Bronchial epithelial cell (primary cell): ENCODE data around the gene HNRNPU. TPM values are rescaled to one million over a fixed set of nuclear protein-coding genes. Genes with fewer than 3 reads are reported as not detected.

Experiments used
- DNase-seq: peaks from one replicate; pipeline ENCODE4 v3.0.0-alpha.2; 2010; ENCODE audit warnings: low read depth
- FAIRE-seq: peaks from 2 replicates; lab custom pipeline; 2011; peaks lifted over from hg19 to GRCh38; lab: Jason Lieb, UNC
- H3K27me3 ChIP-seq: 2 replicates; pipeline ENCODE4 v1.5.1; 2011; ENCODE audit warnings: low read length; ENCODE audit not compliant: control insufficient read depth, insufficient read depth
- H3K36me3 ChIP-seq: 2 replicates; pipeline ENCODE4 v1.5.1; 2011; ENCODE audit warnings: low read length; ENCODE audit not compliant: control insufficient read depth, insufficient read depth
- H3K4me3 ChIP-seq: 2 replicates; pipeline ENCODE4 v1.5.1; 2011; ENCODE audit warnings: mild to moderate bottlenecking, low read depth, low read length, control low read depth
- CTCF ChIP-seq: IDR thresholded peaks from 2 replicates; pipeline ENCODE4 v1.5.1; 2011; ENCODE audit warnings: mild to moderate bottlenecking, moderate library complexity, low read length, control low read depth, inconsistent platforms; ENCODE audit not compliant: insufficient read depth, severe bottlenecking
- total RNA-seq: library from RNA; depleted of rRNA; stranded (reverse); fragments of >200 nt; gene quantifications from 2 replicates; pipeline ENCODE4 v1.2.1, GENCODE V29; 2014

Gene HNRNPU
- total RNA-seq, 1 donor from 2014 or later, result 259 TPM

GRCh38 chr1:244861683-244862082 is 2.7 kb downstream of the HNRNPU start:
- H3K36me3 ChIP-seq, result peaks cover 27% of the 10 kb centered on the region
- no peaks in the 10 kb centered on the region for H3K27me3 ChIP-seq
- FAIRE-seq, result no peak
- peak overlapping the region; percentile 99 for H3K4me3 ChIP-seq
- no peak for DNase-seq
- TF ChIP-seq CTCF, result no peak

DNA sequence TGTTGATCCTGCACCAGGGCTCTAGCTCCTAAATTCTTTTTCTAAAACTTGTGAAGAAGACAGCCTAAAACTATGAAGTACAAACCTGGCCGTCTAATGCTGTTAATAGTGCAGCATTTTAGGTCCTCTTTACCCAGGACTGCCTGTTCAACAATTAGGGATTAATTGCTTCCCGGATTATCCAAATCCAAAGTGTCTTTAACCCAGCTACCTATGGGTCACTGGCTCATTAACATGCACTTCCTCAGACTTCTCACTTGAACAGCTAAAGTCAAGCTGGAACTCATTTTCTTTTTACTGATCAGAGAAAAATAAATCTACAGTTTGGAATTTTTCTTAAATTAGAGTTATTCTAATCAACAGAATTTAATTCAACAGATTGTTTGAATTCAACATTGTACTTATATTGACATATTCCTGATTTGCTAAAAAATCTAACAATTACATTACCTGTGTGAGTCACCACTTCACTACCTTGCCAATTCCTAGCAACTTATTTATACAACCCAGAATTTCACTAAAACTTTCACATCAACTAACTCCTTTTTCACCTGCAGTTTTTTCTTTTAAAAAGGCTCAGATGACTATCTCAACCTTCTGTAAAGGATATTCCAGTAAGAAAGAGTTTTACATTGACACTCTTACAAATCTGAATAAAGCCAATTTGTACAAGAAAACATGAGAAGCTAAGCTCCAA is 3.3 kb downstream of the HNRNPU start:
- H3K36me3 ChIP-seq, result peaks cover 29% of the 10 kb centered on the region
- H3K27me3 ChIP-seq, result no peaks in the 10 kb centered on the region
- peak overlapping the region; percentile 99 for H3K4me3 ChIP-seq
- DNase-seq (peak; percentile 41), FAIRE-seq (no peak)
- no peak for TF ChIP-seq CTCF

DNA sequence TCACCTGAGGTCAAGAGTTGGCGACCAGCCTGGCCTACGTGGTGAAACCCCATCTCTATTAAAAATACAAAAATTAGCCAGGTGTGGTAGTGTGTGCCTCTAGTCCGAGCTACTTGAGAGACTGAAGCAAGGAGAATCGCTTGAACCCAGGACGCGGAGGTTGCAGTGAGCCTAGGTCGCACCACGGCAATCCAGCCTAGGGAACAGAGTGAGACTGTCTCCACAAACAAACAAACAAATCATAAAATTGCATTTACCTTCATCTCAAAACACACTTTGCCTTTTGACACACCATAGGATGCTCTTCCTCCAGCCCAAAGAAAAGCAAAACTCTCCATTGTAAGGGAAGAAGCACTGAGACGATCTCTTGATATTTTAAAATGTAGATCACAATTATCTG is 4.3 kb downstream of the HNRNPU start:
- DNase-seq, result no peak
- H3K36me3 ChIP-seq, result peaks cover 35% of the 10 kb centered on the region
- H3K27me3 ChIP-seq, result no peaks in the 10 kb centered on the region
- TF ChIP-seq CTCF, result no peak
- no peak for FAIRE-seq
- no peak overlapping the region for H3K4me3 ChIP-seq

DNA sequence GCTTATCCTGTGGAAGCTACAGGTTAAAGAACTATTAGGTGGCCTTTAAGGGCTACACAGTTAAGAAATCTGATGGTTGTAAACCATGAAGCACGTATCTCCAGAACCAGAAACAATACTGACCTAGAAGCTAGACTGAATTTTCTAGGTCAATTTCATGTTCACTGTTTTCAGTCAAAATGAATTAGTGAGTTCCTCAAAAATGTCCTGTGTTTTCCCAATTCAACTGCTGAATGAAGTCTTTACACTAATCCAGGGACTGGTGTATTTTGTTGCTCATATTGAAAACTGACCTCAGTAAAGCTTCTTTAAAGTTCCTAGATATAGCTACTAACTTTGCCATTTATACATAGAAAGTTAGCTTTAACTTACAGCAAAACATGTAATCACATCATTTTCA is 6.0 kb downstream of the HNRNPU start:
- Histone ChIP-seq H3K4me3 (no peak overlapping the region), H3K36me3 (peaks cover 37% of the 10 kb centered on the region)

DNA sequence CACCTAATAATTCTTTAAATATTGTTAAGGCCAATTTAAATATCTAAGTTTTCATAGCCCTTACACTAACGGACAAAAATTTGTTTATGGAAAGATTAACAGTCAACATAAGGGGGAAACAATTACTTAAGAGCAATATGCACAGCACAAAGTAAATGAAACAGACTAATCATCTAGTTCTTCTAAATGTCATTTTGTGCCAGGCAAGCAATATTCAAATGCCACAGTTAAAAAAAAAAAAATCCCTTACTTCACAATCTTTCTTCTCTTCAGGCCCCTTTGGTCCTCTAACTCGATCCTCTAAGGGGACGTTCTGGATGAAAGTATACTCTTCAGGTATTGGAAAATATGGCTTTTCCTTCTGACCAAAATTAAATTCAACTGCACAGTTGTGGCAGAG is 6.6 kb downstream of the HNRNPU start:
- Histone ChIP-seq H3K27me3 (no peaks in the 10 kb centered on the region), H3K36me3 (peaks cover 37% of the 10 kb centered on the region), H3K4me3 (no peak overlapping the region)
- no peak for FAIRE-seq
- no peak for TF ChIP-seq CTCF
- no peak for DNase-seq

More for the DNA sequence above, 6.0 kb downstream of the HNRNPU start:
- DNase-seq (no peak), FAIRE-seq (no peak)
- TF ChIP-seq CTCF, result no peak
- no peaks in the 10 kb centered on the region for H3K27me3 ChIP-seq

DNA sequence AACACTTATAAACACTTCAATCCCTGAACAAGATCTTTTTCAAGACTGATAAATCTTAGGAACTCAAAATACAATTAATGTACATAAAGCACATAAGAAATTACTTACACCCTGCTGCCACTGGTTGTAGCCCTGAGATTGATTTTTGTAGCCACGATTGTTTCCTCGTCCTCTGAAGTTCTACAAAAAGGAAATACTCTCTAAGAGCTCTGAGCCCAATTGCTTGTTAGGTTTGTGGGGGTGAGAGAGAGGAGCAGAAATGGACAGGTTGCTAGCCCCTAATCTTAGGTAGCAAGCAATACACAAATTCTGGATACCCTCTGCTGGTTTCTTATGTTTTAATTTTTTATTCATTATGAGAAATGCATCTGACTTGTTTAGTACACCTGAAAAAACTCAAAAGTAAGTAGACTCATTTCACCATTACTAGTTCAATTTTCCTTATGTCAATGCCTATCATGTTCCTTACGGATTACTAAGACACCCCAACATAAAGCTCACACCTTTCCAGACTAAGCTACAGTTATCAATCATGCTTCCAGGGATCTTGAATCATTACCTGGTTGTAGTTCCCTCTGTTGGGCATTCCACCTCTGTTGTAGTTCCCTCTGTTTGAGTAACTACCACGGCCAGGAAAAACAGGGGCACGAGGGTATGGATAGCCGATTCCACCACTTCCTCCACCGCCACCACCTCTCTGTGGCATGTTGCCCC is 9.3 kb downstream of the HNRNPU start:
- Histone ChIP-seq H3K27me3 (no peaks in the 10 kb centered on the region), H3K36me3 (peaks cover 33% of the 10 kb centered on the region), H3K4me3 (no peak overlapping the region)
- no peak for TF ChIP-seq CTCF
- FAIRE-seq (no peak), DNase-seq (no peak)
